ENCODE results near the gene AREG.

The AREG gene

DNA sequence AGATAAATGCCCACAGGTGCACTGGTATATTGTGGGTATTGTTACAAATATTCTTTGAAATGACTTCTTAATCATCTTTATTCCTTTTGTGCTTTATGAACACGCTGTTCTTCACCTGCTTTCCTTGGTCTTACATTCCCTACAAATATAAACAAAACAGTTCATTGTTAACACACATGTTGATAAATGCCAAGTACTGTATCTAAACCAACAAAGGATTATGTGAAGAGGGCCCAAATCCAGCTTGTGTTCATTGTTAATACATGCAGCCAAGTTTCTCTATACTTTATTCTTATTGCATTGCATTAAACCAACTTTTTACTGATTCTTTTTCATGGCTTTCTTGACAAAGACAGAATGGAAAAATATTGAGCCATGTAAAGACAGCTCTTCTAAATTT is 42.8 kb downstream of the AREG start:
- TF ChIP-seq L3MBTL2 (conservative IDR thresholded peaks at IDR 0.05) (no peak), FOXK2 (IDR thresholded peaks at IDR 0.05) (no peak), TARDBP (IDR thresholded peaks at IDR 0.05) (no peak), NFRKB (IDR thresholded peaks at IDR 0.05) (no peak), HDGF (IDR thresholded peaks at IDR 0.05; ENCODE audit: borderline replicate concordance) (no peak)
- CTCF ChIA-PET, result no interaction called here
- POLR2A ChIA-PET, result no interaction called here
- no peak for DNase-seq (ENCODE audit: extremely low spot score)

DNA sequence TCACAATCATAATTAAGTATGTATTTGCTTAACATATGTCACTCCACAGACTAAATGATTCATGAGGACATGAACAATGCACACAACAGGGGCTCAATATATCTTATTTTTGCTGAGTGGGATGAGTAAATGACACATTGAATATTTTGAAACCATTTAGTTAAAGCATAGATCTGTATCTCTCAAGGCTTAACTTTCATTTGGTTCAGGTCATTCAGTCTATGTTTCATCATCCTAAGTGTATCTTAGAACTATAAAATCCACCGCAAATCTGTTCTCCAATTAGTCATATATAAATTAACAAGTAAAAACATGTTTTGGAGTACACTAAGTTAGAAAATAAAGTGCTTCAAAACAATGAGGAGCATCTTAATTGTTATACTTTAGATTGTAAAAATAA is 45.8 kb downstream of the AREG start:
- CTCF ChIA-PET, result no interaction called here
- TF ChIP-seq ZNF384 (IDR thresholded peaks at IDR 0.05) (no peak), TARDBP (IDR thresholded peaks at IDR 0.05) (no peak), FOXK2 (IDR thresholded peaks at IDR 0.05) (no peak), BHLHE40 (IDR thresholded peaks at IDR 0.05; ENCODE audit: borderline replicate concordance) (no peak), LEF1 (IDR thresholded peaks at IDR 0.05; ENCODE audit: borderline replicate concordance) (no peak), CTBP1 (IDR thresholded peaks at IDR 0.05; ENCODE audit: borderline replicate concordance) (no peak), SP1 (IDR thresholded peaks at IDR 0.05) (no peak), ELF4 (IDR thresholded peaks at IDR 0.05) (no peak), SUZ12 (IDR thresholded peaks at IDR 0.05) (no peak), FOXM1 (IDR thresholded peaks at IDR 0.05; ENCODE audit: borderline replicate concordance) (no peak), NFRKB (IDR thresholded peaks at IDR 0.05) (no peak), ARNT (IDR thresholded peaks at IDR 0.05) (no peak)
- TF ChIP-seq, protein P1, sequence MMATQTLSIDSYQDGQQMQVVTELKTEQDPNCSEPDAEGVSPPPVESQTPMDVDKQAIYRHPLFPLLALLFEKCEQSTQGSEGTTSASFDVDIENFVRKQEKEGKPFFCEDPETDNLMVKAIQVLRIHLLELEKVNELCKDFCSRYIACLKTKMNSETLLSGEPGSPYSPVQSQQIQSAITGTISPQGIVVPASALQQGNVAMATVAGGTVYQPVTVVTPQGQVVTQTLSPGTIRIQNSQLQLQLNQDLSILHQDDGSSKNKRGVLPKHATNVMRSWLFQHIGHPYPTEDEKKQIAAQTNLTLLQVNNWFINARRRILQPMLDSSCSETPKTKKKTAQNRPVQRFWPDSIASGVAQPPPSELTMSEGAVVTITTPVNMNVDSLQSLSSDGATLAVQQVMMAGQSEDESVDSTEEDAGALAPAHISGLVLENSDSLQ (IDR thresholded peaks at IDR 0.05), result no peak
- DNase-seq (ENCODE audit: extremely low spot score), result no peak
- POLR2A ChIA-PET, result no interaction called here

DNA sequence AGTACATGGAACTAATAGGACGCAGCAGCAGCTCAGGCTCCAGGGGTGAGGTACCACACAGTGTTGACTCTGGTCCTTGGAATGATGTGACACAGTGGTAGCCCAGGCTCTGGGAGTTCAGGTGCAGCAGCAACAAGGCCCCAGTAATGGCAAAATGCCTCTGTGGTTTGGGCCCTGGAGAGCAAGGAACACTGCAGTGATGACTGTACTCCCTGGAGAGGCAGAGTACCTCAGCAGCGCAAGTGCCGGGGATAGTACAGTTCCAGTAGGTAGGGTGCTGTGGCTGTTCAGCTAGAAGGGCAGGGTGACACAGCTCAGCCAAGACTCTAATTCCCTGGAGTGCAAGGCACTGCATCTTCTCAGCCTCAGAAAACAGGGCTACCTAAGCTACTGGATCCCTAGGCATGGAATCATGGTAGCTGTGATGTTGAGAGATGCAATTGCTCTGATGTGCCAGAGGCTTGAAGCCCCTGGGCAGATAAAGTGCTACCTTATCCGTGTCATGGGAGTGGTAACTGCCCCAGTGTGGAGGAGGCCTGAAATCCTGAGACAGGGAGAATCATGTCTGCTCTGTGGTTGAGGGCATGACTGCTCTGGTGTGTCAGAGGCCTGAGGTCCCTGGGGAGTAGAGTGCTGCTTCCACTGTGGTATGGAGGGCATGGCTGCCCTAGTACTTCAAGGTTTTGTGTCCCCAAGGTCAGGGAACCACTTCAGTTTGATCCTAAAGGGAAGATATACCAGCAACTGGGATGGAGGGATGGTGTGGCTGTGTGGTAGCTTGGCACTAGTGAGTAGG is 55.2 kb downstream of the AREG start:
- POLR2A ChIA-PET, result no interaction called here
- TF ChIP-seq ARNT (IDR thresholded peaks at IDR 0.05), result no peak
- DNase-seq (ENCODE audit: extremely low spot score), result no peak
- CTCF ChIA-PET, result no interaction called here

DNA sequence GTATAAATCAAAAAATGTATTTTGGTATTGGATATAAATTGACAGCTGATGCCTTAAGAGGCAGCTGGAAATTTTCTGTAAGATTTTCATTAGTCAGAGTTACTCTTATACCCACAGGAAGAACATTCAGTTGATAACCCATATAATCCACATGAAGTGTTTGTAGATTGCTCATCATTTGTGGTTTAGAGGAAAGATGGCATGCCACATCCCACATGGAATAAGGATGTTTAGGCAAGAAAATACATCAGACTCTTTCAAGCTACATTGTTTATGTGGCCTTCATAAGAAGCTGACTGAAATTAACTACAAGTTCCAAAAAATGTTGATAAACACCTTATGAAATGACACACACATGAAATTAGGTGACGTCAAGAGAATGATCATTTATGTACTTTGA is 56.6 kb downstream of the AREG start:
- ChIA-PET POLR2A (no interaction called here), CTCF (no interaction called here)
- DNase-seq (ENCODE audit: extremely low spot score), result no peak
- TF ChIP-seq ZNF384 (IDR thresholded peaks at IDR 0.05) (no peak), FOXK2 (IDR thresholded peaks at IDR 0.05) (no peak), CTBP1 (IDR thresholded peaks at IDR 0.05; ENCODE audit: borderline replicate concordance) (no peak), BHLHE40 (IDR thresholded peaks at IDR 0.05; ENCODE audit: borderline replicate concordance) (no peak), LEF1 (IDR thresholded peaks at IDR 0.05; ENCODE audit: borderline replicate concordance) (no peak), ELF4 (IDR thresholded peaks at IDR 0.05) (no peak), HDGF (IDR thresholded peaks at IDR 0.05; ENCODE audit: borderline replicate concordance) (no peak), FOXM1 (IDR thresholded peaks at IDR 0.05; ENCODE audit: borderline replicate concordance) (no peak), NFRKB (IDR thresholded peaks at IDR 0.05) (no peak), SUZ12 (IDR thresholded peaks at IDR 0.05) (no peak), SP1 (IDR thresholded peaks at IDR 0.05) (no peak), ARNT (IDR thresholded peaks at IDR 0.05) (no peak), TARDBP (IDR thresholded peaks at IDR 0.05) (no peak), L3MBTL2 (conservative IDR thresholded peaks at IDR 0.05) (no peak), FOXA1 (IDR thresholded peaks at IDR 0.05) (no peak)
- TF ChIP-seq, protein P1 (IDR thresholded peaks at IDR 0.05), result no peak

DNA sequence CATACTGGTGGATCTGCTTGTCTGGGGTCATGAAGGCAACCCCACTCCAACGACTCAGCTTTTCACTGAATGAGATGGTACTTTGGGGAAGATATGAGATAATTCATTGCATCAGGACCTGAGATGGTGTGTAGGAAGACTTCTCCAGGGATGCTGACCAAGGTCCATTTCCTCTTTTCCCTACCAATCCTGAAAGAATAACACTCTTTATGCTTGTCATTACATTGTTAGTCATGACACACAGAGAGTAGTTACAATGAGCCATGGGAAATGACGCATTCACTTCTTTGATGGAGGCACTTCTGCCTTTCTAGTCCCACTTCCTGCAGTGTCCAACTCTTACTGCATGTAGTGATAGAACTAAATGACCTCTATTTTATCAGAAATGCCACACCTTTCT is 58.6 kb downstream of the AREG start:
- ChIA-PET POLR2A (no interaction called here), CTCF (no interaction called here)
- DNase-seq (ENCODE audit: extremely low spot score), result no peak
- no peak for TF ChIP-seq ARNT (IDR thresholded peaks at IDR 0.05)
- TF ChIP-seq CTBP1 (IDR thresholded peaks at IDR 0.05; ENCODE audit: borderline replicate concordance), result no peak
- TF ChIP-seq HDGF (IDR thresholded peaks at IDR 0.05; ENCODE audit: borderline replicate concordance), result no peak
- no peak for TF ChIP-seq TARDBP (IDR thresholded peaks at IDR 0.05)
- TF ChIP-seq FOXA1 (IDR thresholded peaks at IDR 0.05), result no peak
- no peak for TF ChIP-seq BHLHE40 (IDR thresholded peaks at IDR 0.05; ENCODE audit: borderline replicate concordance)
- TF ChIP-seq L3MBTL2 (conservative IDR thresholded peaks at IDR 0.05), result no peak
- TF ChIP-seq SP1 (IDR thresholded peaks at IDR 0.05), result no peak
- TF ChIP-seq, protein P1 (IDR thresholded peaks at IDR 0.05), result no peak
- no peak for TF ChIP-seq NFRKB (IDR thresholded peaks at IDR 0.05)
- no peak for TF ChIP-seq ELF4 (IDR thresholded peaks at IDR 0.05)
- TF ChIP-seq SUZ12 (IDR thresholded peaks at IDR 0.05), result no peak
- no peak for TF ChIP-seq LEF1 (IDR thresholded peaks at IDR 0.05; ENCODE audit: borderline replicate concordance)
- no peak for TF ChIP-seq FOXM1 (IDR thresholded peaks at IDR 0.05; ENCODE audit: borderline replicate concordance)
- TF ChIP-seq FOXK2 (IDR thresholded peaks at IDR 0.05), result no peak

DNA sequence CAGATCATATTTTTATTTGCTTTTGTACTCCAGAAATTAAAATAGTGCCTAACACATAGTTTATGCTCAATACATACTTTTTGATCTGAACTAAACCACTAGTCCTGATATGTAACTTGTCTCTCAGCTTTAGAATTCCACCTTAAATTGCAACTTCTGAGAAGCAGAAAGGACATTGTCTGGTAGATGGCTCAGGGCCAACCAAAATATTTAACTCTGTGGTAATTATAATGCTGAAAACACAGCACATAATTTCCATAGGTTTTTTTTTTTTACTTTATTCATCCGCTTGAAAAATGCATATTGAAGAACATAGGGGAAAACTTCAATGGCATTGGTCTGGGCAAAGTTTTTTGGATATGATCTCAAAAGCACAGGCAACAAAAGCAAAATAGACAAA is 59.3 kb downstream of the AREG start:
- no peak for DNase-seq (ENCODE audit: extremely low spot score)
- POLR2A ChIA-PET, result no interaction called here
- no peak for TF ChIP-seq BHLHE40 (IDR thresholded peaks at IDR 0.05; ENCODE audit: borderline replicate concordance)
- TF ChIP-seq FOXA1 (IDR thresholded peaks at IDR 0.05), result no peak
- no peak for TF ChIP-seq FOXM1 (IDR thresholded peaks at IDR 0.05; ENCODE audit: borderline replicate concordance)
- TF ChIP-seq, protein P1 (IDR thresholded peaks at IDR 0.05), result no peak
- CTCF ChIA-PET, result no interaction called here
